ENCODE results near the gene COQ2. TPM values are rescaled to one million over a fixed set of nuclear protein-coding genes. Genes with fewer than 3 reads are reported as not detected.

COQ2 gene
- total RNA-seq, 6 donors from 2014 or later: 8.8 to 18.8 (median 15.1) TPM

DNA sequence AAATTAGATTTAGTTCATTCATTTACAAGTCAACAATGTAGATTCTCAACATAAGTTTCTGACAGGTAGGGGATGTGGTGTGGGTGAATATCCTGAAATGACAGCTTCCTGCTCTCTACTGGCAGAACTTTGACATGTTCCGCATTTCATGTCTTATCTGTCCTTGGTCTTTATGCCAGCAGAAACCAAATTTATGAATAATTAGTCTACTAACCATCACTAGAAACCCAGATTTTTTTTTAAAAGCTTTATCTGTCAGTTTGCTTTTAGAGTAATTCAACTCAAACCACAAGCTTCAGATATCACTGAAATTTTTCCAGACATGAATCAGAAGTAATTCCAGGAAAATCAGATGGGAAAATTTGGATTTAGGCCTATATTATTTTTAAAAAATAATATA is 17.9 kb downstream of the COQ2 start:
- TF ChIP-seq, protein P1, sequence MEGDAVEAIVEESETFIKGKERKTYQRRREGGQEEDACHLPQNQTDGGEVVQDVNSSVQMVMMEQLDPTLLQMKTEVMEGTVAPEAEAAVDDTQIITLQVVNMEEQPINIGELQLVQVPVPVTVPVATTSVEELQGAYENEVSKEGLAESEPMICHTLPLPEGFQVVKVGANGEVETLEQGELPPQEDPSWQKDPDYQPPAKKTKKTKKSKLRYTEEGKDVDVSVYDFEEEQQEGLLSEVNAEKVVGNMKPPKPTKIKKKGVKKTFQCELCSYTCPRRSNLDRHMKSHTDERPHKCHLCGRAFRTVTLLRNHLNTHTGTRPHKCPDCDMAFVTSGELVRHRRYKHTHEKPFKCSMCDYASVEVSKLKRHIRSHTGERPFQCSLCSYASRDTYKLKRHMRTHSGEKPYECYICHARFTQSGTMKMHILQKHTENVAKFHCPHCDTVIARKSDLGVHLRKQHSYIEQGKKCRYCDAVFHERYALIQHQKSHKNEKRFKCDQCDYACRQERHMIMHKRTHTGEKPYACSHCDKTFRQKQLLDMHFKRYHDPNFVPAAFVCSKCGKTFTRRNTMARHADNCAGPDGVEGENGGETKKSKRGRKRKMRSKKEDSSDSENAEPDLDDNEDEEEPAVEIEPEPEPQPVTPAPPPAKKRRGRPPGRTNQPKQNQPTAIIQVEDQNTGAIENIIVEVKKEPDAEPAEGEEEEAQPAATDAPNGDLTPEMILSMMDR (IDR thresholded peaks at IDR 0.05): no peak
- TF ChIP-seq EP300 (IDR thresholded peaks at IDR 0.05) (no peak), POLR2AphosphoS5 (IDR thresholded peaks at IDR 0.05) (no peak), POLR2A (IDR thresholded peaks at IDR 0.05) (no peak)
- H3K36me3 ChIP-seq: peaks cover 0 to 29% (median 13%) of the 10 kb centered on the region in 4 donors

DNA sequence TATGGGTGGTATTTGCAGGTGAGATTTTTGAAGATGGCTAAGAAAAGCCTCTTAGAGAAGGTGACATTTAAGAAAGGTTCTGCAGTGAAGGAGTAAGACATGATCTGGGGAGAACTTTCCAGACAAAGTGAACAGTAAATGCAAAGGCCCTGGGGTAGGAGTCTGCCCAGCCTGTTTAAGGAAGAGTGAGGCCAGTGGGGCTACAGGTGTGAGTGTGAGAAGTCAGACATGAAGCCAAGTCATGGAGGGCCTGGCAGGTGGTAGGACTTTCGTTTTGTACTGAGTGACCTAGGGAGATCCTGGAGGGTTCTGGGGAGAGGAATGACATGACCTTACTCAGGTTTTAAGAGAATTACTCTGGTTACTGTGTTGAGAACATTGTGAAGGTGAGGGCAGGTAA is 21.5 kb downstream of the COQ2 start:
- DNase-seq (no peak), ATAC-seq (ENCODE audit: low FRiP score in 2 of 2) (no peak)
- Histone ChIP-seq H3K4me3 (no peak overlapping the region), H3K27ac (no peak overlapping the region), H3K27me3 (no peaks in the 10 kb centered on the region), H3K9me3 (no peaks in the 10 kb centered on the region), H3K36me3 (peaks cover 0 to 17% (median 8%) of the 10 kb centered on the region in 4 donors), H3K4me1 (peaks cover 0 to 10% (median 2%) of the 10 kb centered on the region in 4 donors)
- TF ChIP-seq POLR2AphosphoS5 (IDR thresholded peaks at IDR 0.05) (no peak), EP300 (IDR thresholded peaks at IDR 0.05) (no peak), POLR2A (IDR thresholded peaks at IDR 0.05) (no peak)
- TF ChIP-seq, protein P1 (IDR thresholded peaks at IDR 0.05): no peak
- 88 to 89% methylated on average over 1 of the region's 1 CpG for WGBS, 2 donors

More for the DNA sequence above, 17.9 kb downstream of the COQ2 start:
- ATAC-seq (ENCODE audit: low FRiP score in 2 of 2) (no peak), DNase-seq (no peak)
- peaks cover 0 to 6% (median 3%) of the 10 kb centered on the region in 4 donors for H3K4me1 ChIP-seq
- no peaks in the 10 kb centered on the region for H3K9me3 ChIP-seq
- WGBS, 2 donors: 62 to 75% methylated on average over 1 of the region's 1 CpG
- H3K4me3 ChIP-seq: no peak overlapping the region
- no peaks in the 10 kb centered on the region for H3K27me3 ChIP-seq
- H3K27ac ChIP-seq: no peak overlapping the region

DNA sequence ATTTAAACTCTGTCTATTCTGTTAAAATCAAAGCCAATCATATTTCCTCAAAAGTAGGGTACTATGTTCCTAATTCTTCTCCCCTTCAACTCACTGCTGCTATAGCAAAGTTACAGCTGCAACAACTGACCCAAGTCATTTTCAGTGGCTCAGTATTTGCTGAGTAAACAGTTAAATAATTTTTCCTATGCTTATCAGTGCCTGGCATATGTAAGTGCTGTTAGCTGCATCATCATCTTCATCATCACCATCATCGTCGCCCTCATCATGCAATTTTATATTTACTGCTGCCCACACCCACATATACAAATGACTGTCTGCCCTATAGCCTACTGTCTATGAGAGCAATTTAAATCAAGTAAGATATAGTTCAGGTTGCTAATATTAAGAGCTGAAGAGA is 21.9 kb downstream of the COQ2 start:
- no peak overlapping the region for H3K4me3 ChIP-seq
- H3K27ac ChIP-seq: no peak overlapping the region
- ATAC-seq (ENCODE audit: low FRiP score in 2 of 2) (no peak), DNase-seq (no peak)
- TF ChIP-seq, protein P1 (IDR thresholded peaks at IDR 0.05): no peak
- no peak for TF ChIP-seq POLR2A (IDR thresholded peaks at IDR 0.05)
- no peak for TF ChIP-seq POLR2AphosphoS5 (IDR thresholded peaks at IDR 0.05)
- no peak for TF ChIP-seq EP300 (IDR thresholded peaks at IDR 0.05)
- no peaks in the 10 kb centered on the region for H3K27me3 ChIP-seq
- 91% methylated on average over 2 of the region's 2 CpGs for WGBS, 2 donors
- peaks cover 0 to 6% (median 2%) of the 10 kb centered on the region in 4 donors for H3K4me1 ChIP-seq
- no peaks in the 10 kb centered on the region for H3K9me3 ChIP-seq
- H3K36me3 ChIP-seq: peaks cover 0 to 17% (median 8%) of the 10 kb centered on the region in 4 donors

DNA sequence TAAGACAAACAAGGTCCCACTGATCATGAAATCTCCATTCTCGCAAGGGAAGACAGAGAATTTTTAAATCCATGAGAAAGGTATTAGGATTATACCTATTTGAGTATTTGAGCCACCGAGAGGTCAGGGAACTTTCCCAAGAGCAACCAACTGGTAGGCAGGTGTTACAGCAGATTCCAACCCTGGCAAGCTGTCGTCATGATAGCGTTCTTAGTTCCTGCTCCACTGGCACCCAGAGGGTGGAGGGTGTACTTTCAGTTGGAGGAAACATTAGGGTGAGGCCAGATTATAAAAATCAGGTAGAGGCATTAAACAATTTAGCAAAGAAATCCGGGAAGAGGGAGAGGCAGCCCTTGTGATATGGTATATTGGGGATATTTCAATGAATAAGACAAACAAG is 23.3 kb downstream of the COQ2 start:
- Histone ChIP-seq H3K27ac (no peak overlapping the region), H3K27me3 (no peaks in the 10 kb centered on the region), H3K4me3 (no peak overlapping the region), H3K4me1 (peaks cover 0 to 8% (median 0%) of the 10 kb centered on the region in 4 donors), H3K36me3 (peaks cover 0 to 14% (median 5%) of the 10 kb centered on the region in 4 donors), H3K9me3 (no peaks in the 10 kb centered on the region)
- no peak for TF ChIP-seq POLR2A (IDR thresholded peaks at IDR 0.05)
- TF ChIP-seq, protein P1 (IDR thresholded peaks at IDR 0.05): no peak
- TF ChIP-seq EP300 (IDR thresholded peaks at IDR 0.05): no peak
- no peak for TF ChIP-seq POLR2AphosphoS5 (IDR thresholded peaks at IDR 0.05)
- ATAC-seq (ENCODE audit: low FRiP score in 2 of 2): no peak
- 88 to 92% methylated on average over 5 of the region's 5 CpGs for WGBS, 2 donors
- no peak for DNase-seq

DNA sequence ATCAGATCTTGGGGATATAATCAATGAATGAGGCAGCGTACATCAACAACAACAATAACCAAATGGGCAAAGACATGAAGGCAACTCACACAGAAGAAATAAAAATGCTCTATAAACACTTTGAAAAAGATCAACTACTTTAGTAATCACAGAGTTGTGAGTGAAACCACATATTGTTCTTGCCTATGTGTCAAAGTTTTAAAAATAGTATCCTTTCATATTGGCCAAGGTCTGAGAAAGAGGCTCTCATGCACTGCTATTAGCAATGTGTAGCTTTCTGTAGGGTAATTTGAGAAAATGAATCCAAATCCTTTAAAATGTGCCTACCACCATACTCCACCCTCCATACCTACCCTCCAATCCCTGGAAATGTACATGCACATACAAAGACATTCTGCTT is 25.0 kb downstream of the COQ2 start:
- Histone ChIP-seq H3K27ac (no peak overlapping the region), H3K27me3 (no peaks in the 10 kb centered on the region), H3K4me3 (no peak overlapping the region), H3K4me1 (peaks cover 4 to 17% (median 9%) of the 10 kb centered on the region in 4 donors), H3K9me3 (no peaks in the 10 kb centered on the region), H3K36me3 (peaks cover 0 to 4% (median 2%) of the 10 kb centered on the region in 4 donors)
- no peak for TF ChIP-seq EP300 (IDR thresholded peaks at IDR 0.05)
- TF ChIP-seq POLR2AphosphoS5 (IDR thresholded peaks at IDR 0.05): no peak
- TF ChIP-seq, protein P1 (IDR thresholded peaks at IDR 0.05): no peak
- no peak for TF ChIP-seq POLR2A (IDR thresholded peaks at IDR 0.05)
- 90 to 100% methylated on average over 1 of the region's 1 CpG for WGBS, 2 donors
- no peak for ATAC-seq (ENCODE audit: low FRiP score in 2 of 2)
- no peak for DNase-seq
